ENCODE results near the gene HAO2.
"Not testable (repeated sequence)": the region's sequence is repeated elsewhere in the genome, so short reads cannot be mapped to it uniquely, and the experiment has no call there.

HAO2 gene

DNA sequence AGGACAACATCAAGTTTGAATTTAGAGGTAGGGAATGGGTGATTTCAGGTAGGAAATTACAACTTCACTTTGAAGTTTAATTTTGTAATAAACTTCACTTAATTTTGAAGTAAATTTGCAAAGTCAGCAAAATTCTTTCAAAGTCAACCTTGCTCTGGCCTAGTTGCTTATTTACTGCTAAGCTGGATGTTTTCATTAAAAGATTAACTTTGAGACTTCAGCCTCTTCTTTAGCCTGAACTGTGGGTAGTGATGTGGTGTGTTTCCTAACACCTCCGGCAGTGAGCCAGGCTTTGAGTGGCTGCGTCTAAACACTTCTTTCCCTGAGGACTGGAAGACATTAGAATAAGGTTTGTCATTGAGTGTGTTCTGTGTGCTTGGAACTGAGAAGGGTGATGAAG lies at the start of gene HAO2:
TSS of gene HAO2 (plus strand) at position 232 of the 400 bp plus-strand sequence. CDS start 12,301 bp downstream, outside the sequence.
- DNase-seq (ENCODE audit: low read depth): no peak

DNA sequence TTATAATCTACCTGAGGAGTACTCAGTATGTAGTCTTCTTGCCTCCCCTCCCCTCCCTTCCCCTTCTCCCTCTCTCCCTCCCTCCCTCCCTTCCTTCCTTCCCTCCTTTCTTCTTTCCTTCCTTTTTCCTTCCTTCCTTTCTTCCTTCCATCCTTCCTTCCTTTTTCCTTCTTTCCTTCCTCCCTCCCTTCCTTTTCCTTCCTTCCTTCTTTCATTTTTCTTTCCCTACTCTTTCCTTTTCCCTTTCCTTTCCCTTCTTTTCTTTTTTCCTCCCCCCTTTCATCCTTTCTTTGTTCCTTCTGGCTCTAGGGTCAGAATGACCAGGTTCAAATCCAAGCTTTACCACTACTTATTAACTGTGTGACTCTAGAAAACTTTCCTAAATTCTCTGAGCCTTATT lies 48.5 kb upstream of the HAO2 start:
- DNase-seq (ENCODE audit: low read depth): no peak

DNA sequence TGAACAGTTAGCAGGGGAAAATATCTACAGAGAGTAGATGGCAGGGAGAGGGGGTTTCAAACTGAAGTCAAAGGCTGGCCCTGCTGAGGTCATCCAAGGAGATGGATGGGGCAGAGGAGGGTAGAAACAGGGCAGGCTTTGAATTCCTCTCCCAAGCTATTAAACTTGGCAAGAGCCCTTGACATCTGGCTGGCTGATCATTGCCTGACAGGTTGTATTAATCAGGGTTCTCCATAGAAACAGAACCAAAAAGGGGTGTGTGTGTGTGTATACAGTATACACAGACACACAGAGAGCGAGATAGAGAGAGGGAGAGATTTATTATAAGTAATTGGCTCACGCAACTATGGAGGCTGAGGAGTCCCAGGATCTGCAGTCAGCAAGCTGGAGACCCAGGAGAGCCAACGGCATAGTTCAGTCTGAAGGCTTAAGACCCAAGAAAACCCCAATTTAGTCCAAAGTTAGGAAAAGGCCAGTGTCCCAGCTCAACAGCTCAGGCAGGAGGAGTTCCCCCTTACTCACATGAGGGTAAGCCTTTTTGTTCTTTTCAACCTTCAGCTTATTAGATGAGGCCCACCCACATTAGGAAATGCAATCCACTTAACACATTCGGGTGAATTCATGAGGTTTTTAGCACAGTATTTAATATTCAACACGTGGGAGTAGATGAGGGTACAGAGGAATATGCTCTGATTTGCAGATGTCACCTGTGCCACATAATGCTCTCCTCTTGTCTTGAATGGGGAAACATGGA lies 46.7 kb upstream of the HAO2 start:
- no peak for DNase-seq (ENCODE audit: low read depth)

DNA sequence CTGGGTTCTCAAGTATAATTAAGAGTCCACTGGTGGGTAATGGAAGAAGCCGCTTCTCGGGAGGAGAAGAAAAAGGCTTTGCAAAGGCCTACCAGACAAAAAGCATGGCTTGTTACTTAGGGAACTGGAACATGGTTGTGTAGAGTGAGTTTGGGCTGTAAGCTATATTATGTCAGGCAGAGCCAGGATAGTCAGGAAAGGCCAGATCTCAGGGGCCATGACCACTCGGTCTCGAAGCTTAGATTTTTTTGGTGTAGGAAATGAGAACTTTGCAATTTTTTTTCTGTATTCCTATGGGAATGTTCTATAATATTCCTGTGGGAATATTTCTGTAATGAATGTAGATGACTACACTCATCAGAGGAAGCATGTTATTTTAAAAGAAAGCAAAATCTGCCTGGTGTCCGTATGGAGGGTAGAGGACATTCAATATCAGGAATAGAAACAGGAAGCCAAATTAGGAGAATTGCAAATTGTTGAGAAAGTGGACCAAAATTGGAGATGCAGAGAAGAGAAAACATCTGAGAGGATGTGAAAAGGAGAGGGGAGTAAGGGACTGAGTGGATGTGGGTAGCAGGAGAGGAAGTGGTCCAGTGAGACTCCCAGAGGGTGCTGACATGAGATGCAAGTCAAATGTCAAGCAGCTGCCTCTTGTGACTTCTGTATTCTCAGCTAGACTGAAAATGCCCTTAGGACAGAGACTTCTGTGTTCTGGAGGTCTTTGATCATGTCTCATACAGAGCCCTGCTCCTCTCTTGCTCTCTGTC lies 45.2 kb upstream of the HAO2 start:
- DNase-seq (ENCODE audit: low read depth): no peak

DNA sequence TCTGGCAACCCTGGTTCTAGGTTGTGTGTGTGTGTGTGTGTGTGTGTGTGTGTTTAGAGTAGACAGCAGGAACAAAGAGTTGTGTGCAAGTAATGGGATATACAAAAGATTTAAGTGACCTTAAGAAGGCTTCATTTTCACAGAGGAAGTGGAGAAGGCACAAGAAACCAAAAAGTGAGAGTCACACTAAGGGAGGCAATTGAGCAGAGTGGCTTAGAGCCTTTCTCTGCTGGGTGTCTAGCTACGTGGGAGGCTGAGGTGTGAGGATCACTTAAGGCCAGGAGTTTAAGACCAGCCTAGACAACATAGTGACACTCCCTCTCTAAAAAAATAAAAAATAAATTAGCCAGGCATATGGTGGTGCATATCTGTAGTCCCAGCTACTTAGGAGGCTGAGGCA lies 44.4 kb upstream of the HAO2 start:
- no peak for DNase-seq (ENCODE audit: low read depth)

DNA sequence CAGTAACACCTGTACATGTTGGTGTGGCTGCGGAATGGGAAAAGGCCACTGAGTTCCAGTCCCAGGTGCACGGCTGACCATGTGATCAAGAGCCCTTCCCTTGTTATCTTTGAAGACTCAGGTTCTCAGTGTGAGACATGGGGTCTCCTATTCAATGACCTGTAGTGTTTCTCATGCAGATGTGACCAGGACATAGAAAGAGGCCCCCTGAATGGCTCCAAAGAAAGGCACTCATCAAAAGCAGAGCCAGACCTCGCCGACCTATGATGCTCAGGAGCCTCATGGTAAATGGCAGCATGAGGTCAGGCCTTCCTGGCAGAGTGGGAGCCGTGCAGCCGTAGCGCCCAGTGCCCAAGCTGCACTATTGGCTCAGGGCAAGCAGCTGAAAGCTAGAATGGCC lies 42.3 kb upstream of the HAO2 start:
- no peak for DNase-seq (ENCODE audit: low read depth)

DNA sequence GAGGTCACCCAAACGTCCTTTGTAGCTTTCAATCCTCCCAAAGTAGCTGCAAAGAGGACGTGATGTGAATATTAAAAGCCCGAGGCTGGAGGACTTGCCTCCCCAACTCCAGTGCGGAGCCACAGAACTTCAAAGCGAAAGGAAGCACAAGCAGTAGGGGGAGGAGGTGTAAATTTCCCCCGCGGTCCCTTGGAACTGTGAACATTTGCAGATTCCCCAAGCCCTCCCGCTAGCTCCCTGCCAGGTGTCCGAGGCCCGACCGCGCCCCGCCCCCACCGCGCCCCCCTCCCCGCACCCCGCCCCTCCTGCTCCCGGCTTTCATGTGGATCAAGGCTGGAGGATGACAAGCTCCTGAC lies 41.5 kb upstream of the HAO2 start:
- no peak for DNase-seq (ENCODE audit: low read depth)

DNA sequence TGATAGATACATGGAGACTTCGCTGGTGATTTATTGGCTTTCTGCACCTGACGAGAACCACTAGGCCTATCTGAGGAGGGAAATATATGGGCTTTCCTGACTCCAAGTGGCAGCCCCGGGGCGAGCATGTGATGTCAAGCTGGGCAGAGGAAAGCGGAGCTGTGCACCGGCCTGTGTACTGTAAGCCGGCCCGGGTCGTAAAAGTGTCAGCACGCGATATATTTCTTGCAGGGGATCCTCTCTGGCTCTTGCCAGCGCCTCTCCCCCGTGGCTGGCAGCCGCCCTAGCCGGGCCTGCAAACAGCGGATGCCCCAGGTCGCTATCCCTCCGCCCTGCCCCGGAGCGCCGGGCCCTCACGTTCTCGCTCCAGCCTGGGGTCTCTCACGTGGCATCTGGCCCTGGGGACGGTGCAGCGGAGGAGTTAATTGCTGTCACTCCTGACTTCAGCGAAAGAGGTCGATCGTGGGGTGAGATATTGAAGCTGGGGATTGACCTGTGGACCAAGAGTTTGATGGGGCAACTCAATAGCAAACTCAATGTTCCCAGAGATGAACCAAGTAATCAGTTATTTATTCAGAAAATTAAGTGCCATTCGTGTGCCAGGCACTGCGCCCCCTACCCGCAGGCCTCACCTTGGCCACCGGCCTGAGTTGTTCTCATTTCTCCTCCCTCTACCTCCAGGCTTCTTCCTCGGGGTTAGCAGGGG lies 41.0 kb upstream of the HAO2 start:
- DNase-seq (ENCODE audit: low read depth): no peak

DNA sequence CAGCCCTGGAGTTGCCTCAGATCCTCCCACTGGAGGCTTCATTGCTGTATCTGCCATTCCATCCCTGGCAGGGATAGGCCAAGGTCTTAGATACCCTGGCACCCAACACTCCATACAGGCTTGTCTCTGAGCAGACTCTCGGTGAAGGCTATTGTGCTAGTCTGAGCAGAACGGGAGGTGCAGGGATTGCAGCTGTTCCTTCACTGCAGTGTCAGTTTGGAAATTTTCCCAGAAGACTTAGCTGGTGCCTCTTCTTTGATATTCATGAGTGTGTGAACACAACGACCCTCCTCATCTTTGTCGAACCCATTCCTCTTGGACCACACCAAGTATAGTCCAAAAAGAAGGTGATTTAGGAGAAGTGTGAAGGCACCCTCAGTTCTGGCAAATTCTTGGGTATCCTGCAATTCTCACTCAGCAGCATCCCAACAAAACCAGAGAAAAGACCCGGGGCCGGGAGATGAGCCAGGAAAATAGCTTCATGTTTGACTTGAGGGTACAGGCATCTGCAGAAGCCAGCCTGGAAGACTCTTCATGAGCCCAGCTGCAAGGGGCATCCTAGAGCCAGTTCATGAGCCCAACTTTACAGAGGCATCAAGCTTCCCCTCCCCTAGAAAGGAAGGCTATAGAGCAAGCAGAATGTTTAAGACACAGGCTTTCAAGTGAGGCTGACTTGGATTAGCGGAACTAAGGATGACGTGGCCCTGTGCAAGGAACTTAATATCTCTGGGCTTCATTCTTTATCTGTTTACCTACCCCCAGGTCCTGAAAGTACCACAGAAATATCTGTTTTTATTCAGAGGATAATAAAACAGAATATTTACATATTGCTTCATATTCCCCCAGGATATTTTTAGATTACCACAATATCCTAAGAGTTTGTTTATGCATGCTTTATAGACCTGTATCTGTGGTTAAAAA lies 38.8 kb upstream of the HAO2 start:
- DNase-seq (ENCODE audit: low read depth): no peak

DNA sequence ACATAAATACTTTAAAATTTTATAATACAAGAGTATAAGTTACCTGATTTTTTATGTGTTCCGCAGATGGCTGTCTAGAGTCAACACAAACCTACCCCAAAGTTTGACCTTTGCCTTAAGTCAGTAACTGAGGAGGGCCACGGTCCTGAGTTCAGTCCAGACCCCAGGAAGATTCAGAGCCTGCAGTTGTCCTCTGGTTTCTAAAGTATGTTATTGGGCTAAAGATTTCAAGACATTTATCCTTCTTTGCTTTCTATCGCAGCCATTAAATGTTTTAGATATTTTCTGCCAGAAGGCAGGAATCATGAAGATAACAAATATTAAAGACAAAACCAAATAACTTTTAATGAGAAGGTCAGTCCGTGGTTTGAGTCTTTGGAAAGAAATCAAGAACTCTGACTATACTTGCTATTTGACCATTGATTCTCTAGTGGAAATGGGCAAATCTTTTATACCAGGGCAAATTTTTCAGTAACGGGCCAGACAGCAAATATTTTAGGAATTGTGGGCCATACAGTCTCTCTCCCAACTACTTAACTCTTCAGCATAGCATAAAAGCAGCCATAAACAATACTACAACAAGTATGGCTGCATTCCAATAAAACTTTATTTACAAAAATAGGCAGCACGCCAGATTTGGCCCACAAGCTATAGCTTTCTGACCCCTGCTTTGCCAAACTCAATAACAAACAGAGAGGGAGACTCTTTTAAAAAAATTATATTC lies 38.0 kb upstream of the HAO2 start:
- DNase-seq (ENCODE audit: low read depth): no peak

DNA sequence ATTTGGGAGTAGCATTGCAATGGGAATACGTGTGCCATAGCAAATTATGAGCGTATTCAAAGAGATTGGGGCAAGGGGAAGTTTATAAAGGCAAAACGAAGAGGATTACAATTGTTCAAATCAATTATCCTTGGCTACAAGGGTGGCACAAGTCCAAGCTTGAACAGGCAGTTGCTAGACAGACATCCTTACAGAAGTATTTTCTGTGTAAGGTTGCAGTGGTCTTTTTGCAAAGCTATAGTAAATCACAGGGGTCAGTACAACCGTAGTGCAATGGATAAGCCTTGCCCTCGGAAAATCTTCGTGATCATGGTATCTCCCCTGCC lies 37.4 kb upstream of the HAO2 start:
- DNase-seq (ENCODE audit: low read depth): no peak

DNA sequence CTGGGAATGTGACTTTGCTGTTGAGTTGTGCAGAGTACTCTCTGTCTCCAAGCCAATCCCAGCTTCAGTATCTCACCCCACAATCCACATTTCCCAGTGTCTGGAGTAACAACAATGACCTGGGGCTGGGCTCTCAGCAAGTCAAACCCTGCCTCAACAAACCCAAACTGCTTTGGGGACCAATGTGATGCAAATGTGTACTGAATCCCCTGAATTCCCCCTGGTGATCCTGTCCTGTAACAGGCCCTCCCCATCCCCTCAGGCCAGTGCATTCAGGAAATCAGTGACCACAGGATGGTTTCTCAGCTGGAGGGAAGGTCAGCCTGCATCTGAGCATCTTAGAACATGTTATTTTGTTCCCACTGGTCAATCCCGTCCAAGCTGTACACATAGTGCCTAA lies 36.7 kb upstream of the HAO2 start:
- DNase-seq (ENCODE audit: low read depth): no peak

DNA sequence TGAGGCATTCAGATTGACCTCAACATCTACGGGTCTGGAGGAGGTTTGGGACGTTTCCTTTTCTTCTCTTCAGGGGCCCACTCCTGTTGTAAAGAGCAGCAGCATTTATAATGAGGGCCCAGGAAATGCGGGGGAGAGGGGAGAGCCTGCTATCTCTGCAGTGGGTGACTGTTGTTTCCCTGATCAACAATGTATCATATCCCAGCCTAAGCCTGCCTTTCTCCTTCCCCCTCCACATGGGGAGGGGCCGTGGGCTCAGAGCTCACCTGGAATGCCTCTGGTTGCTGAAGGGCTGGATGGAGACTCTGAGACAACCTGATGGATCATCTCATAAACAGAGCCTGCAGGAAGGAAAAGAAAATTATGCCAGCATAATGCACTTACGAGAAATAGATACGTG lies 36.0 kb upstream of the HAO2 start:
- no peak for DNase-seq (ENCODE audit: low read depth)

DNA sequence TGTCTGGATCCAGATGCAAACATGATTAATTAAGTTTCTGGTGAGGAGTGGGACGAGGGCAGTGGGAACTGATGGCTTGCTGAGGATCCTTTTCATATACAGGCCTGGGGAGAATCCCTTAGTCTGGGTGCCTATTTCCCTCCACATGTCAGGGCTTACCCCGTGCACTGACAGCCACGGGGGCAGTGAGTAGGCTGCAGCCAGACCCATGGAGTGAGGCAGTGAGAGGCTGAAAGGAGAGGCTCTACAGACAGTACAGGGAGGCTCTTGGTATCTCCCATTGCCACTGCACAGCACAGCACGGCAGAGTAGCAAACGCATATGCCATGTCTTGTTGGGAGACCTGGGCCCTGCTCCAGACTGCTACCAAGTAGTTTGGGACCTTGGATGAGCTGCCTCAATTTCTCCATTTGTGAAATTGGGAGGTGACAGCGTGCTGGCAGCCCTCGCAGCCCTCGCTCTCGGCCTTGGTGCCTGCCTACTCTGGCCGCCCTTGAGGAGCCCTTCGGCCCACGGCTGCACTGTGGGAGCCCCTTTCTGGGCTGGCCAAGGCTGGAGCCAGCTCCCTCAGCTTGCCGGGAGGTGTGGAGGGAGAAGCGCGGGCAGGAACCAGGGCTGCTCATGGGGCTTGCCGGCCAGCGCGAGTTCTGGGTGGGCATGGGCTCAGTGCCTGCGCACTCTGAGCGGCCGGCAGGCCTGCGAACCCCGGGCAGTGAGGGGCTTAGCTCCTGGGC lies 35.3 kb upstream of the HAO2 start:
- no peak for DNase-seq (ENCODE audit: low read depth)

DNA sequence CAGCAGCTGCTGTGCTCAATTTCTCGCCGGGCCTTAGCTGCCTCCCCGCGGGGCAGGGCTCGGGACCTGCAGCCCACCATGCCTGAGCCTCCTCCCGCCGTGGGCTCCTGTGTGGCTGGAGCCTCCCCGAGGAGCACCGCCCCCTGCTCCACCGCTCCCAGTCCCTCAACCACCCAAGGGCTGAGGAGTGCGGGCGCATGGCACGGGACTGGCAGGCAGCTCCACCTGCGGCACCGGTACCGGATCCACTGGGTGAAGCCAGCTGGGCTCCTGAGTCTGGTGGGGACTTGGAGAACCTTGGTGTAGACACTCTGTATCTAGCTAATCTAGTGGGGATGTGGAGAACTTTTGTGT lies 34.7 kb upstream of the HAO2 start:
- not testable (repeated sequence) for DNase-seq (ENCODE audit: low read depth)

DNA sequence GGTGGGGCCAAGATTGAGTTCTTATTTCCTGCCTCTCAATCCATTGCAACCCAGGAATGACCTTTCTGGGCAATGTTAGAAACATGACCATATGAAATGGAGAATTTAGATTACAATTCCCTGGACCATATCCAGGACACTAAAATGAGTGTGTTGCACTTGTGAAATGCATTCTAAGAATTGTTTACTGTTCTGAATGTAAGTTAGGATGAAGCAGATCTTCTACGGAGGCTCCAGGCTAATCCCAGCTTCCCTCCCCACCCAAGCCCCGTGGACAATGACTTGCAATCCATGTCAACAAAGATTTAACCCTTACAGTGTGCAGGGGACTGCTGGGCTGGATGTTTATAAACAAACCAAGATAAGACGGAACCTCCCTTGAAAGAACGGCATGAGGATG lies 31.7 kb upstream of the HAO2 start:
- no peak for DNase-seq (ENCODE audit: low read depth)

DNA sequence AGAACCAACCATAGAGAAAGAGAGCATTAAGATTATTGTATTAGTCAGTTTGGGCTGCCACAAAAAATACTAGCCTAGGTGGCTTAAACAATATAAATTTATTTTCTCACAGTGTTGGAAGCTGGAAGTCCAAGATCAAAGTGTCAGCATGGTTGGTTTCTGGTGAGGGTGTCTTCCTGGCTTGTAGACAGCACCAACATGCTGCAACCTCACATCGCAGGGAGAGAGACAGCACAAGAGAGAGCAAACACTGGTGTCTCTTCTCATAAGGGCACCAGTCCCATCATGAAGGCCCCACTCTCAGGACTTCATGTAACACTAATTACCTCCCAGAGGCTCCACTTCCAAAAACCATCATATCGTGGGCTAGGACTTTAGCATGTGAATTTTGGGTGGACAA lies 30.6 kb upstream of the HAO2 start:
- DNase-seq (ENCODE audit: low read depth): no peak

DNA sequence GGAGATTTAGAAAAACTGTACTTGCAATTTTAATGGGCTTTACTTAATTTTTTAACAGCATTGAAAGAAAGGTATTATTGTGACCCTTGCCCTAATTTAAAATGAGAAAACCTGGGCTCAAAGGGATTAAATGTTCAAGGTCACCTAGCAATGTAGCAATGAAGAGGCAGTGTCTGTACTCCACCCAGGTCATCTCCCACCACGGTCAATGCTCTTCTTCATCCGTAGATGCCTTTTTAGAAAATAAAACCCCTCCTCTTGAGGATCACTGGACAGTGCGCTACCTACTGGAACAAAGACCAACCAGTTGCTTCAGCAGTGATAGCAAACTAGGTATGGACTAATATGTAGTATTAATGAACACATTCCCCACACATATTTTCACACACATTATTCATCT lies 29.8 kb upstream of the HAO2 start:
- no peak for DNase-seq (ENCODE audit: low read depth)

DNA sequence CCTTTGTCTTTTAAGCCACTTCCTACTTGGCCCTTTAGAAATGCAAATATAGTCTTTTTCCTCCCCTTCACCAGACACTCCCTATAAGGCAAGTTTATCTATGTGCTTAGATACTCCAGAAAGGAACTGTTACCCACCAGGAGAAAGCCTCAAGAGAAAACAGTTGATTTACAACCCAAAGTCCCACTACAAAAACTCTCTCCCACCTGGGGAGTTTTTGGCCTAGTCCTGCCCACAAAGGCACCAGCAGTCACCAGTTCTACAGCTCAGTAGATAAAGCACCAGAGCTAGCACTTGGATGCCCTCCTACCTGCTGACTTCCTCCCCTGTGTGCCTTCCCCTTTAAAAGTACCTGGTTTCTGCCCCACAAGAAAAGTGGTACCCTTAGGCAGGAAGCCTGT lies 27.7 kb upstream of the HAO2 start:
- DNase-seq (ENCODE audit: low read depth): no peak

DNA sequence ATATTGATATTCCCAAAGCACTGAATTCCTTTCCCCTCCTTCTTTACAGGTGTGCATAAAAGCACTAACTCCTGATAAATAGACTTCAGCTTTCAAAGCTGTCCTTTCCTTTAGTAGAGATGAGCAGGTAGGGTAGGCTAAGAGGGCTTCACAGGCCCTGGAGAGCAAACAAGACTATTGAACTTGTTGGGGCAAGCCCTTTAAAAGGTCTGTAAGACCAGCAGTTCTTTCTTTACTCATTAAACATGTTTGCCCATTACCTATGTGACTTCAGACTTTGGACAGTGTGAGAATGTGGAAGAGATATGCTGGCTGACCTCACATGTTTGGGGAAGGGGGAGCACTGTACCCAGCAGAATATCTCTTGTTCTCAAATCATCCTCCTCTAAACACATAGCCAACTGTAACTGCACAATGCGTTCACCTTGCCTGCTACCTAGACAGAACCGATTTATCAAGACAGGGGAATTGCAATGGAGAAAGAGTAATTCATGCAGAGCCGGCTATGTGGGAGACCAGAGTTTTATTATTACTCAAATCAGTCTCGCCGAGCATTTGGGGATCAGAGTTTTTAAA lies 27.1 kb upstream of the HAO2 start:
- no peak for DNase-seq (ENCODE audit: low read depth)

DNA sequence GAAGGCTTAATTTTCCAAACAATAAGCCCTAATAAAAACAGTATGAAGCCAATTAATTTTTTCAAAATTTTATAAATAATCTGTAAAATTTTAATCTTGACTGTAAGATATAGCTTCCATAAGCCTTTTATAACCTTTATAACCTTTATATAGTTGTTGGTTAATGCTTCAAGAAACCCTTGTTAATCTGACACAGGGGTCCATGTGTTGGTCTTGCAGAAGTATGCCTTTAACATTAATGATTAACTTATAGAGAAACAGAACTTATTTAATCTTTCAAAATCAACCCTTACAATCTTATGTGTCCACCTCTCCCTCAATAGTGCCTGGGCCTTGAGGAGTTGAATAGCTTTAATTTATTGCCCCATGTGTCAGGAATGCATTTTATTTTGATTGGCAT lies 23.2 kb upstream of the HAO2 start:
- DNase-seq (ENCODE audit: low read depth): no peak

Measured in stimulated activated CD8-positive, alpha-beta memory T cell treated with anti-CD3 and anti-CD28 coated beads, Interleukin-15, amount 100 ng/mL, for 24 hours (primary cell).